Activated CD4-positive, alpha-beta T cell treated with anti-CD3 and anti-CD28 coated beads, Interleukin-2, amount 50 U/mL, for 16 hours (primary cell): ENCODE results near the gene WNT5B.
A peak's percentile ranks its signal among the peaks of the same experiment; 100 is the strongest.
"Not testable (repeated sequence)": the region's sequence is repeated elsewhere in the genome, so short reads cannot be mapped to it uniquely, and the experiment has no call there.

Source experiments
- DNase-seq: peaks from one replicate; pipeline ENCODE4 v3.0.0-alpha.2; 2020

WNT5B gene

GRCh38 chr12:1602706-1603105 lies 26.3 kb upstream of the WNT5B start:
- not testable (repeated sequence) for DNase-seq

DNA sequence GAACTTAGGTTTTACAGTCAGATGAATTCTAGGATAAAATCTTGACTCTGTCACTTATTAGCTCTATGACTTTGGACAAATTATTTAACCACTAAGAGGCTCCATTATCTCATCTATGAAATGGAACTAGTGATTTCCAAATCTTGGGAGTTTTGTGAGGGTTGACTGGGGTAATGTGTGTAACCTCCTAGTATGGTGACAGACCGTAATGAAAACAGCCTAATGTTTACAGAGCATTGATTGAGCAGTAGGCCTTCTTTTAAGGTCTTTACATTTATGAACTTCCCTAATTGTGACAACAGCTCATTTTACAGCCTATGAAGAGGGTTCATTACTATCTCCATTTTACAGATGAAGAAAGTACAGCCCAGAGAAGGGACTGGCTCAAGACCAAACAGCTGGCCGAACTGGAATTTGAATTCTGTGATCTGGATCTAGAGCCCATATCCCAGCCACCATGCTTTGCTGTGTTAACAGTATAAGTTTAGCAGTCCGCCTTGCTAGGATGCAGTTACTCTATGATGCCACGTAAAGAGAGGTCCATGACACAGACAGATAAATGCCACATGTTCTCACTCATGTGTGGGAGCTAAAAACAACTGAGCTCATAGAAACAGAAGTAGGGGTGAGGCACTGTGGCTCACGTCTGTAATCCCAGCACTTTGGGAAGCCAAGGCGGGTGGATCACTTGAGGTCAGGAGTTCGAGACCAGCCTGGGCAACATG lies 25.6 kb upstream of the WNT5B start:
- DNase-seq: no peak

- no peak for DNase-seq
Measured at GRCh38 chr12:1604464-1604863, 24.6 kb upstream of the WNT5B start.

GRCh38 chr12:1605129-1606020 lies 23.7 kb upstream of the WNT5B start:
- peak; percentile 76 for DNase-seq

- DNase-seq: peak; percentile 69
Measured at GRCh38 chr12:1606021-1606622, 22.9 kb upstream of the WNT5B start.

- no peak for DNase-seq
Measured at GRCh38 chr12:1607940-1608712, 20.9 kb upstream of the WNT5B start.

- no peak for DNase-seq
Measured at GRCh38 chr12:1608713-1609119, 20.3 kb upstream of the WNT5B start.

DNA sequence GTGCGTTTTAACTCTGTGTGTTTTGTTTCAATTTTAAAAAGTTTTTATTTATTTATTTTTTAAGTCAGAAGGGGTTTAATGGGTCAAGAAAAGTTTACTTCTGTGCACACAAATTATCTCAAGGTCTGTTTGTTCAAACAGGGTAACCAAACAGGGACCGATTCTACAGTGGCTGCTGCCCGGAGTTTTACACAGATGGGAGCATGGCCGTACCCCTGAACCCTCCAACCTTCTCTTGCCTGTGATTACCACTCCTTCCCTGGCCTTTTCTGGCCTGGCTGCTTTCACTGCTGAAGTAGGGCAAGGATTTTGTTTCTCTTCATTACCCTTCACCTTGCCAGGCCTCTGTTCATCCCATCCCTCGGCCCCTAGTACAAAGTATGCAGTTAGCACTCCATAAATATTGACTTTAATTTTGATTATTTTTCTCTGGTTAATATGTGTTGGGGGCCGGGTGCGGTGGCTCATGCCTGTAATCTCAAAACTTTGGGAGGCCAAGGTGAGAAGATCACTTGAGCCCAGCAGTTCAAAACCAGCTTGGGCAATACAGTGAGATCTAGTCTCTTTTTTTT lies 18.9 kb upstream of the WNT5B start:
- DNase-seq: no peak

GRCh38 chr12:1611803-1612572 lies 17.0 kb upstream of the WNT5B start:
- DNase-seq: no peak

- DNase-seq: no peak
Measured at GRCh38 chr12:1613860-1614259, 15.2 kb upstream of the WNT5B start.

DNA sequence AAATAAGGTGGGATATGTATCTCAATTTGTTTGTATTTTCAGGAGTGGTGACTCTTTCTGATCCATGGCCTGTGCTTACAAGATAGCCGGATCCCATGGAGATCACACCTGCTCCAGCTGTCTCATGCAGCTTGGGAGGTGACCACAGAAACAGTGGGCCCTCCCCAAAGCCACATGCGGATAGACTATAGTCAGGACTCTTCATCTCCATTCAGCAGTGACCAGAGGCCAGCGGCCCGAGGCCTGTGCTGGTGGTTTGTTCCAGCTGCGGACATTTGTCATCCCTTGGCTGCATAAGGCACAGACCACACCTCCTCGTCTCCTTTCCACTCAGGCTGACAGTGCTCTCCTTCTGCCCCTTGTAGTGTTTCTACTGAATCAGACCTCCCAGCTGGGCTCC lies 14.7 kb upstream of the WNT5B start:
- DNase-seq: no peak

DNA sequence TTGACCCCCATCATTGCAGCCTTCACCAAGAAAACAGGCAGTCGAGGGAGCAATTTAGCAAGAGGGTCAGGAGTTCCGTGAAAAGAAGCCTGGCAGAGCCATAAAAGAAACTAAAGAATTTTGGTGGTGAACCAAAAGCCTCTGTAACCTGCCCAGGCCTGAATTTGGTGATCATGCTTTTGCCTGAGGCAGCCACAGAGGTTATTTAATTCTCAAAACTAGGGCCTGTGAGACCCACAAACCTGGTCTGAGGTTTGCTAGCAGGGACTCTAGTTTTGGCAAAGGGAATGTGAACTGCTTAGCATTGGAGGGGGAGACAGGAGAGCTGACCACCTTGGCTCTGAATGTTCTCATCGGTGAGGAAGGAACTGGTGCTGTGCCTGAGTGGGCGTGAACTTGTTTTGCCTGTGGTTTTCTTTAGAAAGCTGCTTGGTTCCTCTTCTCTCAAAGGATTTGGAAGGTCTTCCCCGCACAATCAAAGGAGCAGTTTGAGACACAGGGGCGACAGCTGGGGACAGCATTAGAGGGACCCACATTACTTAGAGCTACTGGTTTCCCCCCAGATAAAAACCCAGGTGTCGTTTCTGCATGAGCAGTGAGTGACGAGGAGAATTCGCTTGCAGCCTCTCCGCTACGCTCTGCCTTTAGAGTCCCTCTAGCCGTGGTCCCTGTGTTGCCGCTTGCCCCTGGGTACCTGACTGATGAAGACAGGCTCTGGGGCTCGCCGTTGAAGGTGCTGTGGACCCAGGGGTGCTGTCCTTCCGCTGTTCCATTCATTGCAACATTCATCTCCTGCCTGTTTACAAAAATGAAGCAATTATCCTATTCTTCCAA lies 12.6 kb upstream of the WNT5B start:
- DNase-seq: no peak

DNA sequence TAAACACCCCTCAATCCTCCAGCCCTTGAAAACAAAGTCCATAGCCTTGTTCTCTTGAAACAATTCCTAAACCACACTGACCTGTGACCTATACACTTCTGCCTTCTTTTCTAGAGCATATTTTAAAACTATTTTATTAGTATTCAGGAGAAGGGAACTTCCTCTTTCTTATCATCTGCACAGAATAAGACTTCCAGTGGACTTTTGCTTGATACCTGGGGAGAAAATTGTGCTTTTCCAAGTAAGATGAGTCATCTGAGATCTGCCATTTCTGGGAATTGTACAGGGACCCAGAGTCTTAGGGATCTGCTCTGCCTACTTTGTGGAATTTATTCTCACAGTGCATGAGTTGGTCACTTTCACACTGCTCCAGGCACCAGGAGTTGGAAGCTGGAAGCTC lies 10.5 kb upstream of the WNT5B start:
- DNase-seq: no peak

- DNase-seq: no peak
Measured at GRCh38 chr12:1619159-1619558, 9.9 kb upstream of the WNT5B start.

- peak; percentile 73 for DNase-seq
Measured at GRCh38 chr12:1619587-1619986, 9.4 kb upstream of the WNT5B start.

DNA sequence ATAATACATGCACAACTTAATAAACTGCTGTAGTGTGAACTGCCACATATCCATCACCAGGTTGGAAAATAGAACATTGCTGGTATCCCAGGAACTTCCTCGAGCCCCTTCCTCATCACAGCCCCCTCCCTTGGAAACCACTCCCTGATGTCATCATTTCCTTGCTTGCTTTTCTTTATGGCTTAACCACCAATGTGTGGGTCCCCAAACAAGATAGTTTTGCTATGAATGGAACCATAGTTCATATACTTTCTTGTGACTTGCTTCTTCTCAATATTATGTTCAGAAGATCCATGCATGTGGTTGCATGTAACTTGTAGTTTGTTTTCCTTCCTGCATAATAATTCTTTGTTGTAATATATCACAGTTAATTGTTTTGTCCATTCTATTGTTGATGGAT lies 8.9 kb upstream of the WNT5B start:
- DNase-seq: peak; percentile 48

- DNase-seq: no peak
Measured at GRCh38 chr12:1622406-1622805, 6.6 kb upstream of the WNT5B start.

DNA sequence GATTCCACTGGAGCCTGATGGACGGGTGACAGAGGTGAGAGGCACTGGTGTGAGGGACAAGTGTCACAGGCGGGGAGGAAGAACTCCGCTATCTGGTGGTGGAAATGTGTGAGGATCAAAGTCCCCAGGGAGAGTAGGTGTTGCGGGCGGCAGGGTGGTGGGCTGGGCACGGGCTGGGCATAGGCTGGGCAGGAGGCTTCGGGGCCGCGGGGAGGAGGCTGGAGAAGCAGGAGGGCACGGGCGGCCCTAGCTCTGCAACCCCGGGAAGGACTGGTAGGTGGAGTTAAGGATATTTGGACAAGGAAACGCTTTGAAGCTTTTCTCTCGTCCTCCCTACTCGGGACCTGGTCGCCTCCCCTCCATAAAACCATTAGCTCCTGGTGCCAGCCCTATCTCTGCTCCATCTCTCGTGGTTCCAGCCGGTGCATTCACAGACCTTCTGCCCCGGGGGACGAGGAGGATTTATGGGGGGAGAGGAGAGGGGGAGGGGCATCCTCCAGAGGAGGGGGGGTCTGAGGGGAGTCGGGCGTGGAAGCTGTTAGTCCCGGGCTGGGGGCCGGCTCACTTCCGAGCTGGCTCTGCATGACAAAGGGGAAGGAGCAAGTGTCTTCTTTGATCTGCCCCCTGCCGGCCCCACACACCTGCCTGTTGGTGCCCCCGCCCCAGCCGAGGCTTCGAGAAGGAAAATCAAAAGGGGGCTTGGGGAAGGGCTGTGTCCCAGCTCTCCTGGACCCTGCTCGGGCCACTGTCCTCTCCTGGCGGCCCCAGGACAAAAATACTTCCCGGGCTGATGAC lies 504 bp downstream of the WNT5B start:
- DNase-seq: no peak

DNA sequence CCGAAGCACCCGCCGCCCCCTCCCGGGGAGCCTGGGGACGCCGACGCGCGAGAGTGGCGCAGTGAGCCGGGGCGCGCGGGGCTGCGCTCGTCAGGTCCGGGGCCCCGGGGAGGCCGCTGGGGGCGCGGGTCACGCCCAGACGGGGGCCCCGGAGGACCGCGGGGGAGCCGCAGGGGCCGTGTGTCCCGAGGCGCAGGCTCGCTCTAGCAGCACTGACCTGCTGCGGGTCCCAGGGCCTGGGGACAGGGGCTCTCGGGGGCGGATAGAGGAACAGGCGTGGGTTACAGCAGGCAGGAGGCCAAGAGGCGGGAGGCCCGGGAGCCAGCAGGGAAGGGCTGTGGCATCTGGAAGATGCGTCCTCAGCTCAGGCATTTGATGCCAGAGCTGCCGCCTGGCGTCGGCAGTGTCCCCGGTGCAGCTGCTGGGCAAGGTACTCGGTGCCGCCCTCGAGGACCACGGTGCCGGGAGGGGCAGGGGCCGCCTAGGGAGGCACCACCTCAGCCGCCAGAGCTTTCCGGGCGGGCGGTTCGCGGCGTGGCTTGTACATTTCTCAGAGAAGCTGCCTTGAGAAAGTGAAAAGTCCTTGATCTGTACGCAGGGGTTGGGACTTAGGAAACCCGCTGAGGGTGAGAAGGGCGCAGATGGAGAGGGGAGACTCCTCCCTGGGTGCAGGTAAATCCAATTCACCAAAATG lies 1.2 kb downstream of the WNT5B start:
- no peak for DNase-seq
